Pancreas (tissue), 10 donors: ENCODE results near the gene PYGL. TPM values are rescaled to one million over a fixed set of nuclear protein-coding genes. Genes with fewer than 3 reads are reported as not detected.

Source experiments
- ATAC-seq, 4 donors: fragments of 200-7000 bp; cut with Tn5 transposase; one replicate each; pipeline versions ENCODE4 v1.8.0 to v1.9.1; 2020; ENCODE audit warnings: mild to moderate bottlenecking in 4 of 4, moderate library complexity in 4 of 4
- DNase-seq, 6 donors: peaks; one replicate each; pipeline ENCODE4 v3.0.0-alpha.2; 2020
- FAIRE-seq: peaks from 2 replicates; lab custom pipeline; 2012; peaks lifted over from hg19 to GRCh38; lab: Jason Lieb, UNC
- H3K27ac ChIP-seq, 4 donors: fragments of 200-600 bp; sonication (generic); 1 replicate in 3 of 4; 2 replicates in 1 of 4; pipeline versions ENCODE4 v1.5.0 to v1.8.0; 2020
- H3K27me3 ChIP-seq, 4 donors: fragments of 200-600 bp; one replicate each; pipeline ENCODE4 v1.8.0; 2021
- H3K36me3 ChIP-seq, 3 donors: fragments of 200-600 bp; sonication (generic) in 1 of 3; one replicate each; pipeline versions ENCODE4 v1.5.0 to v1.8.0; 2020 to 2021
- H3K4me1 ChIP-seq, 3 donors: fragments of 200-600 bp; one replicate each; pipeline ENCODE4 v1.8.0; 2021
- H3K4me3 ChIP-seq, 4 donors: fragments of 200-600 bp; sonication (generic) in 2 of 4; one replicate each; pipeline versions ENCODE4 v1.5.0 to v1.8.0; 2020 to 2021
- H3K9me3 ChIP-seq, 4 donors: fragments of 200-600 bp; one replicate each; pipeline ENCODE4 v1.8.0; 2021
- WGBS, 2 donors: extraction: QIAGEN DNeasy Blood & Tissue Kit; methylation state at CpG; one replicate each; pipeline ENCODE4 v1.1.7; 2013; 5-methylcytosine and 5-hydroxymethylcytosine counted together
- intact Hi-C, 3 donors: fragments of 100-400 bp; cut with DNase I; formaldehyde crosslinking; loops; one replicate each; pipeline versions ENCODE4 v1.11.1 to v1.14.2; 2022
- polyA plus RNA-seq, 2 donors: library from polyadenylated mRNA; stranded (reverse); fragments of 200-250 nt; gene quantifications; one replicate each; pipeline ENCODE4 v1.2.3, GENCODE V29; 2013
- total RNA-seq, 6 donors: library from RNA; stranded (reverse); fragmentation: NEBNext Ultra II Directional in 4 of 6; extraction: Animal tissue kit (Norgen Biotek cat#: 25700) in 4 of 6; gene quantifications; one replicate each; pipeline versions ENCODE4 v1.2.1 to v1.2.4, GENCODE V29; 2021 to 2023
- TF ChIP-seq, protein P1 (sequence below), 4 donors: fragments of 200-600 bp; sonication (generic) in 3 of 4; IDR thresholded peaks; one replicate each; pipeline versions ENCODE4 v1.5.0 to v1.8.0; 2021; ENCODE audit warnings: antibody characterized with exemption in 4 of 4
- donor health status: healthy with polysubstance abuse.
- donor health status: DM: no; HTN: no; CAD: no; lungs with moderate emphysema.
- donor health status: DM: no; HTN: no; CAD: no.
- donor health status: control.
- donor health status: control.
- donor health status: Bipolar disorder and iron deficiency.
- donor health status: DM: yes; HTN: yes; CAD: no.
- donor health status: DM: no; HTN: no; CAD: no.
- donor health status: DM: no; HTN: no; CAD: no.
- donor health status: DM: yes; HTN: yes; CAD: no.

The PYGL gene
- total and polyA plus RNA-seq, 8 donors: 2.6 to 17.8 (median 5.4) TPM

DNA sequence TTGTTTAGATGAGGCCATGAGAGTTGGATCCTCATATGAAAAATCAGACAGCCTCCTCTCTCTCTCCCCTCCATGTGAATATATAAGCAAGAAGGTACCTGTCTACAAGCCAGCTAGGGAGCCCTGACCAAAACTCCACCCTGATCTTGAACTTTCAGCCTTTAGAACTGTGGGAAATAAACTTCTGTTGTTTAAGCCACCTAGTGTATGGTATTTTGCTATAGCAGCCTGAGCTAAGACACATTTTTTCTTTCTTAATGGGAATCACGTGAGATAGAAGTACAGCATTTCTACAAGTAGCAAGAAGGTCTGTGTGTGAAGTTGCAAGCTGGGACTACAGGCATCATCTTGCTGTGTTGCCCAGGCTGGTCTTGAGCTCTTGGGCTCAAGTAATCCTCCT lies 88.7 kb downstream of the PYGL start:
- Histone ChIP-seq H3K9me3 (no peaks in the 10 kb centered on the region), H3K4me1 (no peaks in the 10 kb centered on the region), H3K4me3 (no peak overlapping the region), H3K27me3 (no peaks in the 10 kb centered on the region), H3K36me3 (no peaks in the 10 kb centered on the region), H3K27ac (no peak overlapping the region)
- ATAC-seq: no peak
- FAIRE-seq: no peak
- WGBS, 2 donors: 54 to 74% methylated on average over 1 of the region's 1 CpG
- TF ChIP-seq, protein P1, sequence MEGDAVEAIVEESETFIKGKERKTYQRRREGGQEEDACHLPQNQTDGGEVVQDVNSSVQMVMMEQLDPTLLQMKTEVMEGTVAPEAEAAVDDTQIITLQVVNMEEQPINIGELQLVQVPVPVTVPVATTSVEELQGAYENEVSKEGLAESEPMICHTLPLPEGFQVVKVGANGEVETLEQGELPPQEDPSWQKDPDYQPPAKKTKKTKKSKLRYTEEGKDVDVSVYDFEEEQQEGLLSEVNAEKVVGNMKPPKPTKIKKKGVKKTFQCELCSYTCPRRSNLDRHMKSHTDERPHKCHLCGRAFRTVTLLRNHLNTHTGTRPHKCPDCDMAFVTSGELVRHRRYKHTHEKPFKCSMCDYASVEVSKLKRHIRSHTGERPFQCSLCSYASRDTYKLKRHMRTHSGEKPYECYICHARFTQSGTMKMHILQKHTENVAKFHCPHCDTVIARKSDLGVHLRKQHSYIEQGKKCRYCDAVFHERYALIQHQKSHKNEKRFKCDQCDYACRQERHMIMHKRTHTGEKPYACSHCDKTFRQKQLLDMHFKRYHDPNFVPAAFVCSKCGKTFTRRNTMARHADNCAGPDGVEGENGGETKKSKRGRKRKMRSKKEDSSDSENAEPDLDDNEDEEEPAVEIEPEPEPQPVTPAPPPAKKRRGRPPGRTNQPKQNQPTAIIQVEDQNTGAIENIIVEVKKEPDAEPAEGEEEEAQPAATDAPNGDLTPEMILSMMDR (IDR thresholded peaks at IDR 0.05): no peak
- no peak for DNase-seq
- intact Hi-C loops: no loop called here

Other genes starting within 250 kb of the PYGL start
- gene NIN, start 113.3 kb downstream of the PYGL start, total RNA-seq: 10 to 100 TPM in 2 of 6 donors, 1 to 10 TPM in 4; 7.1 to 17.9 (median 8.6) TPM
- 1 to 10 TPM; 3.1 to 3.7 TPM for gene NIN, start 113.3 kb downstream of the PYGL start, polyA plus RNA-seq
- under 1 TPM in 1 of 6 donors, not detected in 5; 0.16 TPM for gene ABHD12B, start 72.4 kb downstream of the PYGL start, total RNA-seq
- not detected for gene ABHD12B, start 72.4 kb downstream of the PYGL start, polyA plus RNA-seq
- under 1 TPM; 0.25 to 0.95 (median 0.63) TPM for gene TRIM9, start 150.6 kb upstream of the PYGL start, total RNA-seq
- 1 to 10 TPM; 1.1 to 3.4 TPM for gene TRIM9, start 150.6 kb upstream of the PYGL start, polyA plus RNA-seq